Measurements from ENCODE around the gene DTX3L.

GRCh38 chr3:122586098-122586497 is 22.0 kb downstream of the DTX3L start:
- no peak for TF ChIP-seq CTCF (conservative IDR thresholded peaks at IDR 0.05; ENCODE audit: low read depth, low read length)
- TF ChIP-seq EZH2 (IDR thresholded peaks at IDR 0.05; ENCODE audit: borderline replicate concordance, low read depth, low read length, poor library complexity, severe bottlenecking): no peak

Data from A673 (cell line).